HepG2 (cell line): Measurements from ENCODE around the gene FCAMR. TPM values are rescaled to one million over a fixed set of nuclear protein-coding genes. Genes with fewer than 3 reads are reported as not detected.

ENCODE experiments used
- ATAC-seq: fragments of 200-7000 bp; cut with Tn5 transposase; 3 replicates; pipeline ENCODE4 v1.9.1; 2020; ENCODE audit warnings: mild to moderate bottlenecking, moderate library complexity
- BruUV-seq: library from RNA; stranded (reverse); fragments of 400-500 nt; replicated peaks from 2 replicates; lab custom pipeline; 2021; lab: Mats Ljungman, UMichigan
- CTCF ChIA-PET: fragments of 300-600 bp; formaldehyde crosslinking; extraction: SDS; loops from one replicate; lab custom pipeline; 2021; ENCODE audit warnings: low total read pairs, inconsistent platforms, low intra/inter-chr PET ratio; lab: Yijun Ruan, JAX
- POLR2A ChIA-PET: fragments of 350-600 bp; sonication (Branson Sonifier 250); formaldehyde crosslinking; loops from one replicate; lab custom pipeline; 2020; ENCODE audit warnings: antibody characterized with exemption, inconsistent platforms; lab: Yijun Ruan, JAX
- DNase-seq: peaks from one replicate; pipeline ENCODE4 v3.0.0-alpha.2; 2015; ENCODE audit warnings: low spot score
- FAIRE-seq: peaks from 3 replicates; lab custom pipeline; 2011; peaks lifted over from hg19 to GRCh38; lab: Jason Lieb, UNC
- H2AFZ ChIP-seq: one replicate; pipeline ENCODE4 v1.6.1; 2011; ENCODE audit warnings: low read length, inconsistent platforms
- H3K27ac ChIP-seq: fragments of 300-600 bp; 3 replicates; pipeline ENCODE4 v1.8.0; 2011; ENCODE audit warnings: mixed run types, mild to moderate bottlenecking, mixed read lengths, low read length, inconsistent platforms; ENCODE audit not compliant: insufficient read depth; ENCODE audit errors: extremely low read length
- H3K27me3 ChIP-seq, 2 experiments: fragments of 200-600 bp in 1 of 2; 2 replicates in 1 of 2; 3 replicates in 1 of 2; pipeline versions ENCODE4 v1.6.0 to v1.8.0; 2011; ENCODE audit warnings: low read length in 2 of 2, mild to moderate bottlenecking in 2 of 2, moderate library complexity in 2 of 2, inconsistent platforms in 1 of 2; ENCODE audit not compliant: insufficient read depth in 2 of 2, control insufficient read depth in 1 of 2
- H3K36me3 ChIP-seq, 2 experiments: fragments of 200-600 bp in 1 of 2; replicated peaks in 1 of 2; 2 replicates in 1 of 2; 3 replicates in 1 of 2; pipeline versions ENCODE4 v1.5.1 to v1.8.0; 2011; ENCODE audit warnings: low read length in 2 of 2, inconsistent platforms in 1 of 2; ENCODE audit not compliant: insufficient read depth in 2 of 2, control insufficient read depth in 1 of 2
- H3K4me1 ChIP-seq: 2 replicates; pipeline ENCODE4 v1.5.1; 2012; ENCODE audit warnings: low read length, inconsistent platforms; ENCODE audit not compliant: insufficient read depth
- H3K4me2 ChIP-seq: 2 replicates; pipeline ENCODE4 v1.6.0; 2011; ENCODE audit warnings: low read depth, low read length, inconsistent platforms
- H3K4me3 ChIP-seq, 3 experiments: fragments of 200-600 bp in 1 of 3; sonication (generic), shearing (Covaris generic) in 1 of 3; replicated peaks in 1 of 3; 2 replicates each; pipeline ENCODE4 v1.5.1; 2011 to 2016; ENCODE audit warnings: low read length in 3 of 3, inconsistent platforms in 2 of 3, low read depth in 2 of 3, mild to moderate bottlenecking in 2 of 3, control low read depth in 1 of 3, mixed read lengths in 1 of 3; ENCODE audit not compliant: insufficient read depth in 1 of 3
- H3K79me2 ChIP-seq: one replicate; pipeline ENCODE4 v1.6.1; 2011; ENCODE audit warnings: low read length, inconsistent platforms; ENCODE audit not compliant: insufficient read depth
- H3K9ac ChIP-seq: 2 replicates; pipeline ENCODE4 v1.6.0; 2011; ENCODE audit warnings: mild to moderate bottlenecking, low read depth, low read length, inconsistent platforms; ENCODE audit not compliant: insufficient read depth
- H3K9me3 ChIP-seq: 2 replicates; pipeline ENCODE4 v1.5.1; 2012; ENCODE audit warnings: mild to moderate bottlenecking, low read length
- H4K20me1 ChIP-seq: 2 replicates; pipeline ENCODE4 v1.6.0; 2011; ENCODE audit warnings: inconsistent platforms, mild to moderate bottlenecking, low read length, moderate library complexity; ENCODE audit not compliant: insufficient read depth
- EED ChIP-seq: sonication (generic); formaldehyde crosslinking; IDR thresholded peaks from 2 replicates; pipeline ENCODE4 v1.5.0; 2020; ENCODE audit warnings: mild to moderate bottlenecking, missing genetic modification reagents
- RAD51 ChIP-seq: fragments of 450-650 bp; IDR thresholded peaks from 2 replicates; pipeline ENCODE4 v1.6.1; 2016; ENCODE audit warnings: borderline replicate concordance
- RFX1 ChIP-seq: fragments of 450-650 bp; IDR thresholded peaks from 2 replicates; pipeline ENCODE4 v1.6.1; 2017
- SRF ChIP-seq: IDR thresholded peaks from 2 replicates; pipeline ENCODE4 v1.6.1; 2011; ENCODE audit warnings: mild to moderate bottlenecking, low read depth, low read length, moderate library complexity
- THAP11 ChIP-seq: IDR thresholded peaks from 2 replicates; pipeline ENCODE4 v1.6.1; 2016; ENCODE audit warnings: missing biosample characterization, missing genetic modification reagents
- TP53 ChIP-seq: sonication (generic); formaldehyde crosslinking; conservative IDR thresholded peaks from 2 replicates; pipeline ENCODE4 v1.4.0; 2020; ENCODE audit warnings: missing genetic modification reagents
- ZEB1 ChIP-seq: IDR thresholded peaks from 2 replicates; pipeline ENCODE4 v1.6.1; 2012; ENCODE audit warnings: mild to moderate bottlenecking, low read depth, inconsistent platforms; ENCODE audit not compliant: insufficient replicate concordance
- ZNF264 ChIP-seq: sonication (generic); formaldehyde crosslinking; IDR thresholded peaks from 2 replicates; pipeline ENCODE4 v1.4.0; 2020; ENCODE audit warnings: missing genetic modification reagents
- ZNF558 ChIP-seq: sonication (generic); formaldehyde crosslinking; IDR thresholded peaks from 2 replicates; pipeline ENCODE4 v1.9.0; 2022; ENCODE audit warnings: mild to moderate bottlenecking, missing genetic modification reagents, borderline replicate concordance
- WGBS: methylation state at CpG from one replicate; pipeline ENCODE4 v1.1.6; 2017; ENCODE audit warnings: low lambda C conversion rate; 5-methylcytosine and 5-hydroxymethylcytosine counted together
- in situ Hi-C: cut with HindIII; loops from 2 replicates; pipeline ENCODE4 v1.10.0; 2017; ENCODE audit warnings: low pct_unique_long_range_greater_than_20kb; ENCODE audit not compliant: extremely low pct_ligation_motif_present
- intact Hi-C: fragments of 100-400 bp; cut with micrococcal nuclease; formaldehyde crosslinking; loops from one replicate; pipeline ENCODE4 v1.10.0; 2022; ENCODE audit not compliant: unreplicated experiment
- polyA plus RNA-seq, 8 experiments: library from polyadenylated mRNA; depleted of rRNA in 3 of 8; stranded (reverse) in 7 of 8; unstranded in 1 of 8; fragments of >200 nt; fragmentation: Illumina TruSeq in 4 of 8; extraction: Trizol in 4 of 8; gene quantifications; 2 replicates each; pipeline versions ENCODE4 v1.2.1 to v1.2.3, GENCODE V29; 2011 to 2016; ENCODE audit warnings: low read depth in 4 of 8, missing spikeins in 1 of 8, mixed read lengths in 1 of 8; ENCODE audit not compliant: insufficient read depth in 1 of 8
- total RNA-seq, 5 experiments: library from RNA; depleted of rRNA; stranded (reverse); fragments of >200 nt; fragmentation: Illumina TruSeq; extraction: Trizol; gene quantifications; 2 replicates each; pipeline ENCODE4 v1.2.3, GENCODE V29; 2016; ENCODE audit warnings: low read depth in 1 of 5
- TF ChIP-seq, protein P1 (sequence below): sonication (generic); formaldehyde crosslinking; IDR thresholded peaks from 2 replicates; pipeline ENCODE4 v1.9.0; 2021; ENCODE audit warnings: missing genetic modification reagents, borderline replicate concordance

Gene FCAMR
- total and polyA plus RNA-seq, 2 of the 13 experiments (the other 11 are each of a cell fraction or from before 2014, with no cell fraction given): not detected

DNA sequence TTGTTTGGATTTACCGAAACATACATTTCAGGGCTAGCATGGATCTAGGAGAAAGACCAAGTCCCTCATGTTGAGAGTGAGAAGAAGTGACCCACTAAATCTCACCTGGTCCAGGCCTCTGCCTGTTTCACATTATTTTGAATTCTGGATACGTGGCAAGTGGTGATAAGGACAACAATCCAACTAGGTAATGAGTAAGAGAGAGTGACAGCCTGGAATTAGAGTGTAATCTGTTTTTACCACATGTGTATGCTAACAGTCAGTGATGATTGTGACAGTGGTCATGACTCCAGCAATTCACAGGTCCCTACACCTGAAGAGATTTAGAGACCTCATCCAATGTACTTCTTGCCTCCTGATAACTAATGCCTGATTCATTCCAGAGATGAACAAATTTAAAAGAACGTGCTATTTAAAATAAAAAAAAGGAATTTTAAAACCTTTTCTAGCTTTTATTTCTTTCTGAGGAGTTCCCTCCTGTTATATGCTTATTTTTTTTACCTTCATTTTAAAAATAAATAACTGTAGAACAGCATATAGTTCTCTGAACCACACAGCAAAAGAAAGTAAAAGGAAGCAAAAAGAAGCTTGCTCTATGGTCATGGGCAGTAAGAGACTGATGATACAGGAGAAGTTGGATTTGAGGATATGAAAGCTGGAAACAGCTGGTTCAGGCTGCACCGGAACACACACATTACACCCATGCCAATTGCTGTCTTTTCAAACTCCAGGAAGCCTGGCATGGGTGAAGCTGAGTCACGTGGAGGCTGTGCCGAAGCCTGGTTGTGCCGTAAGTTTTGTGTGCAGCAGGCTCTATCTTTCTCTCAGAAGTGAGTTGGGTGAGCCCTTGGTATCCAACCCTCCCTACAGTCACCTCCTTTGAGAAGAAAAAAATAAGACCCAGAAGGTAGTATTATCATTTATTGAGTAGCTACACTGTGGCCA is 47.6 kb upstream of the FCAMR start (continued):
- TF ChIP-seq, protein P1, sequence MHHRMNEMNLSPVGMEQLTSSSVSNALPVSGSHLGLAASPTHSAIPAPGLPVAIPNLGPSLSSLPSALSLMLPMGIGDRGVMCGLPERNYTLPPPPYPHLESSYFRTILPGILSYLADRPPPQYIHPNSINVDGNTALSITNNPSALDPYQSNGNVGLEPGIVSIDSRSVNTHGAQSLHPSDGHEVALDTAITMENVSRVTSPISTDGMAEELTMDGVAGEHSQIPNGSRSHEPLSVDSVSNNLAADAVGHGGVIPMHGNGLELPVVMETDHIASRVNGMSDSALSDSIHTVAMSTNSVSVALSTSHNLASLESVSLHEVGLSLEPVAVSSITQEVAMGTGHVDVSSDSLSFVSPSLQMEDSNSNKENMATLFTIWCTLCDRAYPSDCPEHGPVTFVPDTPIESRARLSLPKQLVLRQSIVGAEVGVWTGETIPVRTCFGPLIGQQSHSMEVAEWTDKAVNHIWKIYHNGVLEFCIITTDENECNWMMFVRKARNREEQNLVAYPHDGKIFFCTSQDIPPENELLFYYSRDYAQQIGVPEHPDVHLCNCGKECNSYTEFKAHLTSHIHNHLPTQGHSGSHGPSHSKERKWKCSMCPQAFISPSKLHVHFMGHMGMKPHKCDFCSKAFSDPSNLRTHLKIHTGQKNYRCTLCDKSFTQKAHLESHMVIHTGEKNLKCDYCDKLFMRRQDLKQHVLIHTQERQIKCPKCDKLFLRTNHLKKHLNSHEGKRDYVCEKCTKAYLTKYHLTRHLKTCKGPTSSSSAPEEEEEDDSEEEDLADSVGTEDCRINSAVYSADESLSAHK (CRISPR knock-in tag): no peak
- TF ChIP-seq TP53 (CRISPR knock-in tag) (no peak), SRF (no peak), ZNF558 (no peak)
- TF ChIP-seq, all 625 proteins: peak for 0

DNA sequence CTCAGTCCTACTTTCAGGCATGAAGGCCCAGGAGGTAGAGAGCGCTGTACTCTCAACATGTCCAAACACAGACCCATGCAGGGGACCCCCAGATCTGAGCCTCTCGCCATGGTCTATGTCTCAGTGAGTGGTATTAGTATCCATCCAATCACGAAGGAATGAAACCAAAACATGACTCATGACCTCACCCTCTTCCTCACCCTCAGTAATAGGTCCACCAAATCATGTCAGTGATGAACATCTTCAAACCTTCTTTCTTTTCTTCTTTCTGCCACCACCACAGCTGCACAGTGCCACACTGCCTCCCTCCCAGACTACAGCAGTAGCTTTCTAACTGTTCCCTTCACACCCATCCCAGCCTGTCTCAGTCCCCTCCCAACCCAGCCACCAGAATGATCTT is 45.5 kb upstream of the FCAMR start:
- ATAC-seq (no peak), FAIRE-seq (no peak), DNase-seq (no peak)
- in situ Hi-C loops: no loop called here
- Histone ChIP-seq H4K20me1 (no peaks in the 10 kb centered on the region), H3K79me2 (no peaks in the 10 kb centered on the region), H3K4me1 (peaks cover 25% of the 10 kb centered on the region), H3K9me3 (no peaks in the 10 kb centered on the region), H2AFZ (no peak overlapping the region), H3K4me3 (no peak overlapping the region), H3K4me2 (no peak overlapping the region), H3K27me3 (no peaks in the 10 kb centered on the region), H3K36me3 (no peaks in the 10 kb centered on the region), H3K9ac (no peak overlapping the region), H3K27ac (no peak overlapping the region)
- CTCF ChIA-PET: no interaction called here
- 83% methylated on average over 1 of the region's 3 CpGs for WGBS
- no TSS peak for BruUV-seq
- intact Hi-C loops: no loop called here
- no peak for TF ChIP-seq THAP11 (CRISPR knock-in tag)
- no peak for TF ChIP-seq ZNF264 (CRISPR knock-in tag)
- no peak for TF ChIP-seq ZEB1
- TF ChIP-seq RFX1: no peak
- no peak for TF ChIP-seq RAD51
- TF ChIP-seq EED (CRISPR knock-in tag): no peak
- POLR2A ChIA-PET: no interaction called here
